WTC11 (cell line): ENCODE measurements around the gene WRAP73.

Experiments used
- CTCF ChIP-seq: fragments of 200-600 bp; IDR thresholded peaks from 2 replicates; pipeline ENCODE4 v1.8.0; 2022; ENCODE audit warnings: antibody characterized with exemption
- MYBL2 ChIP-seq: sonication (generic); formaldehyde crosslinking; IDR thresholded peaks from 2 replicates; pipeline ENCODE4 v1.8.1; 2023; ENCODE audit warnings: mild to moderate bottlenecking, moderate library complexity, missing genetic modification reagents
- TF ChIP-seq, protein P1 (sequence below): sonication (generic); formaldehyde crosslinking; IDR thresholded peaks from 2 replicates; pipeline ENCODE4 v1.8.1; 2023; ENCODE audit warnings: mild to moderate bottlenecking, missing genetic modification reagents, borderline replicate concordance

GRCh38 chr1:3651026-3651929 is 1.4 kb upstream of the WRAP73 start:
- TF ChIP-seq, protein P1, sequence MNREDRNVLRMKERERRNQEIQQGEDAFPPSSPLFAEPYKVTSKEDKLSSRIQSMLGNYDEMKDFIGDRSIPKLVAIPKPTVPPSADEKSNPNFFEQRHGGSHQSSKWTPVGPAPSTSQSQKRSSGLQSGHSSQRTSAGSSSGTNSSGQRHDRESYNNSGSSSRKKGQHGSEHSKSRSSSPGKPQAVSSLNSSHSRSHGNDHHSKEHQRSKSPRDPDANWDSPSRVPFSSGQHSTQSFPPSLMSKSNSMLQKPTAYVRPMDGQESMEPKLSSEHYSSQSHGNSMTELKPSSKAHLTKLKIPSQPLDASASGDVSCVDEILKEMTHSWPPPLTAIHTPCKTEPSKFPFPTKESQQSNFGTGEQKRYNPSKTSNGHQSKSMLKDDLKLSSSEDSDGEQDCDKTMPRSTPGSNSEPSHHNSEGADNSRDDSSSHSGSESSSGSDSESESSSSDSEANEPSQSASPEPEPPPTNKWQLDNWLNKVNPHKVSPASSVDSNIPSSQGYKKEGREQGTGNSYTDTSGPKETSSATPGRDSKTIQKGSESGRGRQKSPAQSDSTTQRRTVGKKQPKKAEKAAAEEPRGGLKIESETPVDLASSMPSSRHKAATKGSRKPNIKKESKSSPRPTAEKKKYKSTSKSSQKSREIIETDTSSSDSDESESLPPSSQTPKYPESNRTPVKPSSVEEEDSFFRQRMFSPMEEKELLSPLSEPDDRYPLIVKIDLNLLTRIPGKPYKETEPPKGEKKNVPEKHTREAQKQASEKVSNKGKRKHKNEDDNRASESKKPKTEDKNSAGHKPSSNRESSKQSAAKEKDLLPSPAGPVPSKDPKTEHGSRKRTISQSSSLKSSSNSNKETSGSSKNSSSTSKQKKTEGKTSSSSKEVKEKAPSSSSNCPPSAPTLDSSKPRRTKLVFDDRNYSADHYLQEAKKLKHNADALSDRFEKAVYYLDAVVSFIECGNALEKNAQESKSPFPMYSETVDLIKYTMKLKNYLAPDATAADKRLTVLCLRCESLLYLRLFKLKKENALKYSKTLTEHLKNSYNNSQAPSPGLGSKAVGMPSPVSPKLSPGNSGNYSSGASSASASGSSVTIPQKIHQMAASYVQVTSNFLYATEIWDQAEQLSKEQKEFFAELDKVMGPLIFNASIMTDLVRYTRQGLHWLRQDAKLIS = no peak
- TF ChIP-seq CTCF (no peak), MYBL2 (CRISPR knock-in tag) (no peak)
